Astrocyte (in vitro differentiated cells and primary cell): ENCODE data around the gene SETD1B. TPM values are rescaled to one million over a fixed set of nuclear protein-coding genes. Genes with fewer than 3 reads are reported as not detected.

ENCODE experiments used
- DNase-seq: peaks from one replicate; pipeline ENCODE4 v3.0.0-alpha.2; 2010; ENCODE audit warnings: low read depth
- FAIRE-seq: peaks from 2 replicates; lab custom pipeline; 2011; peaks lifted over from hg19 to GRCh38; lab: Jason Lieb, UNC
- H2AFZ ChIP-seq: 2 replicates; pipeline ENCODE4 v1.6.0; 2012; ENCODE audit warnings: low read depth, low read length, inconsistent platforms
- H3K27ac ChIP-seq: 2 replicates; pipeline ENCODE4 v1.5.1; 2011; ENCODE audit warnings: low read depth, low read length, inconsistent platforms
- H3K27me3 ChIP-seq: 2 replicates; pipeline ENCODE4 v1.6.0; 2011; ENCODE audit warnings: low read length, inconsistent platforms; ENCODE audit not compliant: insufficient read depth
- H3K36me3 ChIP-seq: 2 replicates; pipeline ENCODE4 v1.5.1; 2011; ENCODE audit warnings: low read length, inconsistent platforms; ENCODE audit not compliant: insufficient read depth
- H3K4me1 ChIP-seq: 2 replicates; pipeline ENCODE4 v1.5.1; 2011; ENCODE audit warnings: low read length, inconsistent platforms; ENCODE audit not compliant: insufficient read depth
- H3K4me2 ChIP-seq: 2 replicates; pipeline ENCODE4 v1.6.0; 2012; ENCODE audit warnings: low read length, inconsistent platforms
- H3K4me3 ChIP-seq: 2 replicates; pipeline ENCODE4 v1.5.1; 2011; ENCODE audit warnings: low read depth, mild to moderate bottlenecking, low read length, inconsistent platforms; ENCODE audit not compliant: insufficient read depth
- H3K79me2 ChIP-seq: 2 replicates; pipeline ENCODE4 v1.6.0; 2012; ENCODE audit warnings: mild to moderate bottlenecking, low read length, inconsistent platforms; ENCODE audit not compliant: insufficient read depth
- H3K9ac ChIP-seq: 2 replicates; pipeline ENCODE4 v1.6.0; 2012; ENCODE audit warnings: mild to moderate bottlenecking, low read length, inconsistent platforms
- H3K9me3 ChIP-seq: 2 replicates; pipeline ENCODE4 v1.5.1; 2012; ENCODE audit warnings: low read depth, mild to moderate bottlenecking, low read length, inconsistent platforms; ENCODE audit not compliant: insufficient read depth
- H4K20me1 ChIP-seq: 2 replicates; pipeline ENCODE4 v1.6.0; 2012; ENCODE audit warnings: low read length, inconsistent platforms; ENCODE audit not compliant: insufficient read depth
- H3K27ac Mint-ChIP-seq: one replicate; pipeline ENCODE4 v1.8.0; 2021; ENCODE audit warnings: mild to moderate bottlenecking, mixed read lengths; ENCODE audit not compliant: unreplicated experiment
- H3K27me3 Mint-ChIP-seq: one replicate; pipeline ENCODE4 v1.8.0; 2021; ENCODE audit warnings: low read depth, mixed read lengths; ENCODE audit not compliant: unreplicated experiment
- H3K36me3 Mint-ChIP-seq: one replicate; pipeline ENCODE4 v1.8.0; 2021; ENCODE audit warnings: low read depth, mixed read lengths; ENCODE audit not compliant: unreplicated experiment
- H3K4me1 Mint-ChIP-seq: one replicate; pipeline ENCODE4 v1.8.0; 2021; ENCODE audit warnings: low read depth, mixed read lengths; ENCODE audit not compliant: unreplicated experiment
- H3K4me3 Mint-ChIP-seq: one replicate; pipeline ENCODE4 v1.8.0; 2021; ENCODE audit warnings: mild to moderate bottlenecking, moderate library complexity, mixed read lengths; ENCODE audit not compliant: unreplicated experiment
- H3K9me3 Mint-ChIP-seq: one replicate; pipeline ENCODE4 v1.8.0; 2021; ENCODE audit warnings: mild to moderate bottlenecking, mixed read lengths; ENCODE audit not compliant: unreplicated experiment
- CTCF ChIP-seq: IDR thresholded peaks from 2 replicates; pipeline ENCODE4 v1.5.1; 2011; ENCODE audit warnings: low read depth, mild to moderate bottlenecking, inconsistent platforms, low read length, moderate library complexity; ENCODE audit not compliant: insufficient read depth
- EZH2 ChIP-seq: IDR thresholded peaks from 2 replicates; pipeline ENCODE4 v1.6.1; 2012; ENCODE audit warnings: mild to moderate bottlenecking, low read length, inconsistent platforms; ENCODE audit not compliant: insufficient read depth
- total RNA-seq: library from RNA; stranded (reverse); gene quantifications from 2 replicates; pipeline ENCODE4 v1.2.1, GENCODE V29; 2021

The SETD1B gene
- total RNA-seq, 1 donor from 2014 or later: 24.0 TPM

DNA sequence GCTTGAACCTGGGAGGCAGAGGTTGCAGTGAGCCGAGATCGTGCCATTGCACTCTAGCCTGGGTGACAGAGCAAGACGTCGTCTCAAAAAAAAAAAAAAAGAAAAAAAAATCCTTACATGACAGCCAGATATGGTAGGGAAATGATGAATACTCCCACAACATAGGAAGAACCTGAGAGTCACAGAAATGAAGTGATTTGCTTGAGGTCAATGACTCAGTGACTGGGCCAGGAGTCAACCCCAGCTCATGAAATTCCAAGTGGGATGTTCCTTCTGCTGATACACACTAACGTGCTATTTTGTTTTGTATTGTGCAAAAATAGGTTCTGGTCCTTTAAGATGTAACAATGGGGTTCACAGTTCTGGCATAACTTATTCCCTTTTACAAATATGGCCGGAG lies 19.3 kb upstream of the SETD1B start:
- FAIRE-seq (peak; percentile 96), DNase-seq (peak; percentile 92)
- H3K36me3 Mint-ChIP-seq: peaks cover 6% of the 10 kb centered on the region
- Histone ChIP-seq H2AFZ (no peak overlapping the region), H3K4me2 (peak overlapping the region; percentile 54), H4K20me1 (peaks cover 14% of the 10 kb centered on the region), H3K27ac (peak overlapping the region; percentile 53), H3K9ac (peak overlapping the region; percentile 14), H3K9me3 (no peaks in the 10 kb centered on the region), H3K79me2 (no peaks in the 10 kb centered on the region), H3K27me3 (no peaks in the 10 kb centered on the region), H3K4me1 (peaks cover 36% of the 10 kb centered on the region), H3K4me3 (no peak overlapping the region), H3K36me3 (peaks cover 4% of the 10 kb centered on the region)
- peak overlapping the region; percentile 80 for H3K27ac Mint-ChIP-seq
- peak overlapping the region; percentile 40 for H3K4me3 Mint-ChIP-seq
- no peaks in the 10 kb centered on the region for H3K27me3 Mint-ChIP-seq
- peaks cover 29% of the 10 kb centered on the region for H3K4me1 Mint-ChIP-seq
- TF ChIP-seq CTCF (no peak), EZH2 (no peak)
- no peaks in the 10 kb centered on the region for H3K9me3 Mint-ChIP-seq

DNA sequence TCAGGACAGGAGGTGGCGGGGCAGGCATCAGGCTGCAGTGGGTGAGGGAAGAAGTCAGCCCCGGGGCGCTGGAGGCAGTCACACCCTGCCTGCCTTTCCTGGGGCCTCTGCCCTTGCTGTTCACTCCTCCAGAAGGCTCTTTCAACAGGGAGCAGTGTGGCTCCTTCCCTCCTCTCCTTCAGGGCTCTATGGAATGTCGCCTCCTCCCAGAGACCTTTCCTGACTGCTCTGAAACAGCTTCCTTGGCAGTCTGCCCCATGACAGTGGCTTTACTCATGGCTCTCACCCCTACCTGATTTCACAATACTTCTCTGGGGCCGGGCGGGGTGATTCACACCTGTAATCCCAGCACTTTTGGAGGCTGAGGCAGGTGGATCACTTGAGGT lies 17.4 kb upstream of the SETD1B start:
- Histone ChIP-seq H3K9me3 (no peaks in the 10 kb centered on the region), H3K4me3 (no peak overlapping the region), H4K20me1 (peaks cover 18% of the 10 kb centered on the region), H3K4me1 (peaks cover 40% of the 10 kb centered on the region), H3K27ac (peak overlapping the region; percentile 7), H3K36me3 (no peaks in the 10 kb centered on the region), H3K4me2 (peak overlapping the region; percentile 16), H3K27me3 (no peaks in the 10 kb centered on the region), H3K9ac (no peak overlapping the region), H2AFZ (no peak overlapping the region), H3K79me2 (no peaks in the 10 kb centered on the region)
- peak; percentile 82 for DNase-seq
- no peaks in the 10 kb centered on the region for H3K9me3 Mint-ChIP-seq
- no peaks in the 10 kb centered on the region for H3K27me3 Mint-ChIP-seq
- no peak for TF ChIP-seq CTCF
- no peak for TF ChIP-seq EZH2
- H3K27ac Mint-ChIP-seq: peak overlapping the region; percentile 72
- H3K4me3 Mint-ChIP-seq: no peak overlapping the region
- H3K4me1 Mint-ChIP-seq: peaks cover 36% of the 10 kb centered on the region
- FAIRE-seq: no peak
- peaks cover 7% of the 10 kb centered on the region for H3K36me3 Mint-ChIP-seq
